ENCODE measurements around the gene ZNF236.

GRCh38 chr18:76985156-76985950 is 163.0 kb downstream of the ZNF236 start:
- TF ChIP-seq POLR2AphosphoS5 (IDR thresholded peaks at IDR 0.05) (no peak), RAD21 (conservative IDR thresholded peaks at IDR 0.05) (no peak), CTCF (IDR thresholded peaks at IDR 0.05; ENCODE audit: poor library complexity, severe bottlenecking) (no peak), MXI1 (conservative IDR thresholded peaks at IDR 0.05; ENCODE audit: poor library complexity, severe bottlenecking) (no peak), EP300 (conservative IDR thresholded peaks at IDR 0.05; ENCODE audit: poor library complexity, severe bottlenecking) (no peak)

Measured in neural cell (in vitro differentiated cells).